Fibroblast of skin of right biceps (primary cell): Measurements from ENCODE around the gene VWA8.
A peak's percentile ranks its signal among the peaks of the same experiment; 100 is the strongest.
"Not testable (repeated sequence)": the region's sequence is repeated elsewhere in the genome, so short reads cannot be mapped to it uniquely, and the experiment has no call there.

ENCODE experiments used
- DNase-seq: peaks from one replicate; pipeline ENCODE4 v3.0.0-alpha.2; 2013

Gene VWA8

DNA sequence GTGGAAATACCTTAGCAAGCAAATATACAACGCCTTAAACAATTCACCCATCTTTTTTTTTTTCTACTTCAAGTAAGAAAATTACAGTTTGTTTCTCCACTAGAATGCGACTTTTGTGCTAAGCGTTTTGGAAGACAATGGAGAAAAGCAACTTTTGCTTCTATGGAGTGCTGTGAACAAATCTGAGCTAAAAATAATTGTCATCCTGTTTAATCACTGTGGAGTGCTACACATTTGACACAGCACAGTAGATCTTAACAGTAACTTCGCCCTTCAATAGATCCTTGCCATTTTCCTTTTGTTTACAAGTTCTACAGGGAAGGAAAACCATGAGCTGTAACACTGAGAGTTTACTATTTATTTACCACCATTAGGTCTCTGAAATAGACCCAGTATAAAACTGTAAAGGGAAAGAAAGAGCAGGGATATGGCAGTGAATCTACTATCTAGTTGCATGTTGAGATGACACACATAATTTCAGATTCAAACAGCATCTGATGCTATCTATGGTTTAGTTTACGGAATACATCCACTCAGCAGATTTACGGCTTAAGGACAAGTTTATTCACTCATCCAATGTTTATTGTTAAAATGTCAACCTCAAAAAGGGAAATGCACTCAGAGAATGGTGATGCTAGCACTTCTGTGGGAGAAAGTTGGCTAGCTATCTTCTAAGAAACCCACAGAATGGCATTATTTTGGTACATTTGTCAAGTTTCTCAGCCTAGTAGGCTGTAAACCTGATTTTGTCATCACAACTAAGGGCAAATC lies 175.3 kb downstream of the VWA8 start:
- no peak for DNase-seq

GRCh38 chr13:41782086-41782485 lies 178.8 kb downstream of the VWA8 start:
- DNase-seq = no peak

GRCh38 chr13:41780715-41781706 lies 179.9 kb downstream of the VWA8 start:
- DNase-seq = peak; percentile 95

GRCh38 chr13:41775251-41775650 lies 185.7 kb downstream of the VWA8 start:
- no peak for DNase-seq

GRCh38 chr13:41774605-41775218 lies 186.2 kb downstream of the VWA8 start:
- DNase-seq = no peak

GRCh38 chr13:41767801-41768200 lies 193.1 kb downstream of the VWA8 start:
- peak; percentile 22 for DNase-seq

DNA sequence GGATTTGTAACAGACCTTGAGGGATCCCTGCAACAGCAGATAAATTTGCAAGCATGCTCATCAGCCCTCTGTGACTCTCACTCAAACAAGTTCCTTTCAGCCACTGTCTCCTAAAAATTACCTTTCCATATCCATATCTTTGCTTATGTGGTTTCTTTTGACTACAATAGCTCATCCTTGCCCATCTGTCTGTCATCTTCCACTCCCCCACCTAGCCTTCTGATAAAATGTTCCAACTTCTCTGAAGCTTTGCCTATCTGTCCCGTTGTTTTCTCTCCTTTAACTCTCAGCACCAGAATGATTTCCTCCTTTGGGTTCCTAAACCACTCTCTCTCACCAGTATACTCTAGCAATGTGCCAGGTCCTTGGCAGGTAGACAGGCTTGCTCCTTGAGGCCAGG lies 194.5 kb downstream of the VWA8 start:
- DNase-seq = no peak

DNA sequence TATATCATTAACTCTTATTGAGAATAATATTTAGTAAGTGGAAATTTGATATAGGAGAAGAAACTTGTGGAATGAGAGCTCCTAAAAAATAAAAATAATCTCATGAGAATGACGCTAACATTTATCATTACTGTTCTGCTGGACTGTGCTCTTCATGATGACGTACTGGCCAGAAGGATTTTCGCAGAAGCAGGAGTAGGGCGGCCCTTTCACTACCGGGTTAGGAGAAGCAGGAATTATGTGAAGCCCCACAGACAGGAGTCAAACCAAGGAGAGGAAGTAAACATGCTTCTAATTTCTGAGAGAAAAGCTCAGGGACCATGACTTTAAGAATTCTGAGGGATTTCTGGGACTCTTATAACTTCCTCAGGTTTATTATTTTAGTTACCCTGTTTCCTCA lies 195.1 kb downstream of the VWA8 start:
- no peak for DNase-seq

GRCh38 chr13:41765020-41765419 lies 195.9 kb downstream of the VWA8 start:
- DNase-seq = no peak

- DNase-seq = no peak
Observed at GRCh38 chr13:41764558-41764957, 196.4 kb downstream of the VWA8 start.

DNA sequence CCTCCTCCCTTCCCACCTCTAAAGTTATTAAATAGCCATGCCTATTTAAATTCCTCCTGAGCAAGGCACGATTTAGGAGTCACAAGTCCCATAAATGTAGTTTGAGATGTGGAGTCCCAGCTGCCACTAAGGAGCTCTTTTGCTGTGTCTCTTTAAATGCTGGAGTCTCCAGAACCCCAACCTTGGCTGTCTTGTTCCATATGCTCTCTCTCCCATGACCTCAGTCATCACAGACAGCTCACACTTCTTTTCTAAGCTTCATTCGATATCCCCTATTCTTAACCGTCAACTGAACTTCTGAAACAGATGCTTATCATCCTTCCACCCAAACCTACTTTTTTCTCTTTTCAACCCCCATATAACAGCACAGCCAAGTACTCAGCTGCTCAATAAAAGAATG lies 197.1 kb downstream of the VWA8 start:
- peak; percentile 6 for DNase-seq

GRCh38 chr13:41762796-41763195 lies 198.1 kb downstream of the VWA8 start:
- no peak for DNase-seq

- no peak for DNase-seq
Observed at GRCh38 chr13:41756198-41756880, 204.6 kb downstream of the VWA8 start.

DNA sequence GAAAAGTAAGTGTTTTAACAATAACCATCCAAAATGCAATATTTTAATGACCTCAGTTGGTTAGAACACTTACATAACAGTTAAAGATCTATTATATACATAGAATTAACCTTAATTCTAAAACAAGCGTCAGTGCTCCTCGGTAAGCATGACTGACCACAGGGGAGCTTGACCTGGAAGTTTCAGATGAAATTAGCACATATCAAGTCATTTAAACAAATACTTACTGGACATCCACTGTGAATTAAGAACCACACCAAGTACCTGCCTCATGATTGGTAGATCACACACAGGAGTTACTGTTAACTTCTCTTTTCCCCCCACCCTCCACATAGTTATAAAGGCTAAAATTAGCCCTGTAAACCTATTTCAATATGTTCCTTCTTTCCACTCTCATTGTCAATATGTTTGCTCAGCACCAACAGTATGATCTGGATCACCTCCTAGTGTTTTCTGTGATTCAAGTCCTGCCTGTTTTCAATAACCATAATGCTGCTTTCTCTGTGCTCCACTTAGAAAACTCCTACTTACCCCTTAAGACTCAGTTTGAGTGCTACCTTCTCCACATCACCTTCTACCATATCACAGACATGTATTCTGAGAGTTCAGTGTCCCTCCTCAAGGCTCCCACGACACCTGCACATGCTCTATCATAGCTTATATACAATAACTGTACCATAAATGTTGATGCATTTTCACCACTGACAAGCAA lies 209.0 kb downstream of the VWA8 start:
- DNase-seq = no peak

DNA sequence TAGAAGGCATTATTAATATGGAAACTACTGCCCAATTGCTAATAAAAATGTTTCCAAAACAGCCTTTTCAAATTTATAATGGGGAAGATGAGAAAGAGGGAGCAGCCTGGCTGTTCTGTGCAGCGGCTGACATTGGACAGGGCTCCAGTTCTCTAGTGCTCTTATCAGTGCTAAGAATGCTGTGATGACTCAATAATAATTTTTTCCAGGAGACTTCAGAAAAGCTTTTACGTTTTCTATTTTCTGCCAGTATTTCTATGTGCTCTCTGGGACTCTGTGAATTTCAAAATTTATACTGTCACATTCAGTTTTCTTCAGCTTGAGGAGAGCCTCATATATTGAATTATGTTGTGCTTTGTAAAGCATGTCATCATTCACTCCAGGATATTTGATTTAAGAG lies 209.6 kb downstream of the VWA8 start:
- DNase-seq = peak; percentile 44

DNA sequence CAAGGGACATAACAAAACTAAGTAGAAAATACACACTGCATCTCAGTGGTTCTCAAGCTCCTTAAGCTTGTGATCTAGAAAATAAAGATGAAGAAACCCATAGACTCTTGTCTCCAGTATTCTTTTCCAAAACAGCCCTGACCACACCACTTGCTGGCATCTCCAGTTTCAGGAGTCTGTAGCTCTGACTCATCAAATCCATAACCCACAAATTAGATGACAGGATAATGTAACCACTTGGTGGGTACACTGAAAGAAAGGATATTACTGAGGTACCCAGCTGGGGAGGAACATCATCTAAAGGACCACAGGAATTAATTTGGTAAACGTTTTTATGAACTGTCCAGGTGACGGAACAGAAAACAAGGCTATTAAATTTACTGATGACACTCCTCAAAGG lies 214.7 kb downstream of the VWA8 start:
- DNase-seq = peak; percentile 76

DNA sequence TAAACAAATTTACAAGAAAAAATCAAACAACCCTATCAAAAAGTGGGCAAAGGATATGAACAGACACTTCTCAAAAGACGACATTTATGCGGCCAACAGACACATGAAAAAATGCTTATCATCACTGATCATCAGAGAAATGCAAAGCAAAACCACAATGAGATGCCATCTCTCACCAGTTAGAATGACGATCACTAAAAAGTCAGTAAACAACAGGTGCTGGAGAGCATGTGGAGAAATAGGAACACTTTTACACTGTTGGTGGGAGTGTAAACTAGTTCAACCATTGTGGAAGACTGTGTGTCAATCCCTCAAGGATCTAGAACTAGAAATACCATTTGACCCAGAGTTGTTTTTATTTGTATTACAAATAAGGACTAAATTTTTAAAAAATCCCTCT lies 215.4 kb downstream of the VWA8 start:
- DNase-seq = not testable (repeated sequence)

DNA sequence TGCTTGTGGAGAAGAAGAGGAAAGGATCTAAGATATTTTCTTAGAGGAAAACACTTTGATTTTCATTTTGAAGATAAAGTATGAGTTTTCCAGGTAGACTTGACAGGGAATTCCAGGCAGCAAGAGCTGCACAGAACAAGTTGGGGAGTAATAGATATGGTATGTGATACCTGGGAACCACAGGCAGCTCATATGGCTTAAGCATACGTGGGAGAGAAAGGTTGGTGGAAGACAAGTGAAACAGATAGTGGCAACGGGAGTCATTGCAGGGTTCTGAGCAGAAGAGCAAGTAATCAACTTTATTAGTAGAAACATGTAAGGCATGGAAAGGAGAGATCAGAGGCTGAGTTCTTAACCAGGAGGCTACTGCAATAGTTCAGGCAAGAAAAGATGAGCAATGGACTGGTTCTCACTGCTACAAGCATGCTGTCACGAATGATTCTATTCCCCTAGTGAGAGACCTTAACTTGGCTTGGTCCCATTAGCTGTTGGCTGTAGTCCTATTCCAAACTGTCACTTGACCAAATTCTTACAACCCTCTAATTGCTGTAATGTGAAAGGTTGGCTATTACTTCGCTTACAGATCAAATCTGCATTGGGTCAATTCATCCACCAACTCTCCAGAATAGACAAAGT lies 217.9 kb downstream of the VWA8 start:
- no peak for DNase-seq

DNA sequence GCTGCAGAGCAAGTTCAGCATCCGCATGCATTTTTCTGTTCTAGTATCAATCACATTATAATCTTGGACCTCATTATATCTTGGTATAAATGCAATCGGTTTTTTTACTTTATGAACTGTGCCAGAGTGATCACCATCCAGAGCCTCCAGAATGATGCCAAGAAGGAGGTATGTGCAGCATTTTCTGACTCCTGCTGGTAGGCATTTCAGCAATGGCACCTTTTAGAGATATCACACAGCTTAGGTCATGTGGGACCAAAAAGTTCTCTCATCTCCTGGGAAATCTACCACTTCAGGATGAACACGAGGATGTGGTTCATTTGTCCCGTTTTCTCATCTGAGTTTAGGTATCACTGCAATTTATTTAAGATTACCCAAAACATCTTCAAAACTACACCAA lies 220.4 kb downstream of the VWA8 start:
- peak; percentile 2 for DNase-seq

DNA sequence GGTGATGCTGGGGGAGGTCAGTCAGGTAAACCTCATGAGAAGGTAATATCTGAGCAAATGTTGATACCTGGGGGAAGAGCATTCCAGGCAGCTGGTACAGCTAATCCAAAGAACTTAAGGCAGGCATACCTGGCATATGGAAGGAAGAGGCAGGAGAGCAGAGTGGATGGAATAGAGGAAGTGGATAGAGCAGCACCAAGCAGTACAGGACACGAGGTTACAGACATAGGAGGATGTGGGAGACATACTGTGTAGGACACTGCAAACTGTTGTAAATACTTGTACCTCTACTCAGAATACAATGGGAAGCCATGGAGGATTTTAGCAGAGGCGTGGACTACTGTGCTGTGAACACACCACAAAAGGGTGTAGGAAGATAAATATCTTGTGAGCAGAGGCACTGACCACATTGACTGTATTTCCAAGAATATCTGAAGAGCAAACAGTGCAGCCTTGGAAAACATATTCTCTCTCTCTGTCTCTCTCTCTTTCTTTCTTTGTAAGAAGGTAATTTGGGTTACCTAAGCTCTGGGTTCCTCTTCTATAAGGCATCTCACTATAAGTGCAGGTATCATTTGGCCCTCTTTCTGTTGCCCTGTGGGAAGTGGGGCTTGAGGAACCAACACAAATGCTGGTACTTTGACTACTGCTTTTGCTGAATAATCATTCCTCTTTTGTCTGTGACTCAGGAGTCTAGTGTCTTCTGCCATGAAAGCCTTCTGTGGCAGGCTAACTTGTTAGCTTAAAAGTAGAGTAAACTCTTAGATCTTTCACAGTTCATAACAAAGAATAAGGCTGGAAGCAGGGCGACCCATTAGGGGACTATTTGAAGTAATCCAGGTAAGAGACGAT lies 238.0 kb downstream of the VWA8 start:
- no peak for DNase-seq
